Duodenal mucosa (tissue), 2 donors: ENCODE results near the gene EOLA2.
"Not testable (repeated sequence)": the region's sequence is repeated elsewhere in the genome, so short reads cannot be mapped to it uniquely, and the experiment has no call there.

Experiments used
- H3K27ac ChIP-seq: one replicate; pipeline ENCODE4 v1.7.0; 2013; ENCODE audit warnings: low read depth, low read length
- H3K27me3 ChIP-seq, 2 donors: one replicate each; pipeline ENCODE4 v1.7.0; 2013; ENCODE audit warnings: low read length in 2 of 2, control low read depth in 1 of 2; ENCODE audit not compliant: insufficient read depth in 2 of 2, control insufficient read depth in 1 of 2
- H3K36me3 ChIP-seq, 2 donors: one replicate each; pipeline ENCODE4 v1.7.0; 2013; ENCODE audit warnings: low read length in 2 of 2, control low read depth in 1 of 2; ENCODE audit not compliant: insufficient read depth in 2 of 2, control insufficient read depth in 1 of 2
- H3K4me1 ChIP-seq, 2 donors: one replicate each; pipeline ENCODE4 v1.7.0; 2013; ENCODE audit warnings: low read length in 2 of 2, control low read depth in 1 of 2; ENCODE audit not compliant: insufficient read depth in 2 of 2, control insufficient read depth in 1 of 2
- H3K4me3 ChIP-seq, 2 donors: one replicate each; pipeline ENCODE4 v1.7.0; 2013; ENCODE audit warnings: low read length in 2 of 2, low read depth in 1 of 2
- H3K9ac ChIP-seq, 2 donors: one replicate each; pipeline ENCODE4 v1.7.0; 2013; ENCODE audit warnings: low read length in 2 of 2, low read depth in 1 of 2
- H3K9me3 ChIP-seq, 2 donors: one replicate each; pipeline ENCODE4 v1.7.0; 2013; ENCODE audit warnings: low read length in 2 of 2, control low read depth in 1 of 2; ENCODE audit not compliant: control insufficient read depth in 1 of 2

The EOLA2 gene

DNA sequence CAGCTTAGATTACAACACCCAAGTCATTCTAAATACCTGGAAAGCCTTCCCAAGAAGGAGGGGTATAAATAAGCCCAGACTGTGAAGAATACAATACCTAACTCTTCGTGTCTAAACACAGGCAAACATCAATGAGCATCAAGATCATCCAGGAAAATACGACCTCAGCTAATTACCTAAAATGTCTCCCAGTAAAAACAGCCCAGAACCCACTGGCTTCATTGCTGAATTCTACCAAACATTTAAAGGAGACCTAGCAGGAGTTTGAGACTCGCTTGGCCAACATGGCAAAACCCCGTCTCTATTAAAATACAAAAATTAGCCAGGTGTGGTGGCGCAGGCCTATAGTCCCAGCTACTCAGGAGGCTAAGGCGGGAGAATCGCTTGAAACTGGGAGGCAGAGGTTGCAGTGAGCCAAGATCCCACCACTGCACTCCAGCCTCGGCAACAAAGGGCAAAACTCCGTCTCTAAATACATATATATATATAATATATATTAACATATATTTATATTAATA lies 28.1 kb downstream of the EOLA2 start:
- H3K27me3 ChIP-seq = no peaks in the 10 kb centered on the region
- no peak overlapping the region for H3K9ac ChIP-seq
- no peaks in the 10 kb centered on the region for H3K9me3 ChIP-seq
- H3K4me1 ChIP-seq = no peaks in the 10 kb centered on the region
- H3K4me3 ChIP-seq = no peak overlapping the region
- H3K27ac ChIP-seq = no peak overlapping the region
- H3K36me3 ChIP-seq = no peaks in the 10 kb centered on the region

DNA sequence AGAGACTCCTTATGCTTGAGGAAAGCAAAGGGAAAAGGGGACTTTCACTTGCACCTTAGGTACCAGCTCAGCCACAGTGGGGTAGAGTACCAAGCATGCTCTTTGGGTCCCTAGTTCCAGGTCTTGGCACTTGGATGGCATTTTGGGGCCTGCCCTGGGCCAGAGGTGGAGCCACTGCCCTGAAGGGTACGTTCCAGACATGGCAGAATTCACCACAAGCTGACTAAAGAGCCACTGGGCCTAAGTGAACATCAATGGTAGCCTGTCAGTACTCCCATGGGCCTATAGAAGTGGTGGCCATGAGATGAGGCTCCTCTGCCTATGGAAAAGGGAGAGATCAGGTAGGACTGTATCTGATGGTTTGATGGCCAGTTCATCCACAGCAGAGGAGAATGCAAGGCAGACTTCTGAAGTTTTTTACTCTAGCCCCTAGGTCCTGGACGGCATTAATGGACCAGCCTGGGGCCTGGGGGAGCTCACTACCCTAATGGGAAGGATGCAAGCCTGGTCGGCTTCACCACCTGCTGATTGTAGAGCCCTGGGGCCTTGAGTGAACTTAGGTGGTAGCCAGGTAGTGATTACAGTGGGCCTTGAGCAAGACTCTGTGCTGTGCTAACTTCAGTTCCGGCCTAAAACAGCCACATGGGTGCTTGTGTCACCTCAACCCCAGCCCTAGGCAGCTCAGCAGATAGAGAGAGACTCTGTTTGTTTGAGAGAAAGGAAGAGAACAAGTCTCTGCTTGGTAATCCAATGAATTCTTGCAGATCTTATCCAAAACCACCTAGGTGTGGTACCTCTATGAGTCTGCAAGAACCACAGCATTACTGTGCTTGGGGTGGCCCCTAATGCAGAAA lies 28.7 kb downstream of the EOLA2 start:
- H3K27ac ChIP-seq = no peak overlapping the region
- no peak overlapping the region for H3K9ac ChIP-seq

DNA sequence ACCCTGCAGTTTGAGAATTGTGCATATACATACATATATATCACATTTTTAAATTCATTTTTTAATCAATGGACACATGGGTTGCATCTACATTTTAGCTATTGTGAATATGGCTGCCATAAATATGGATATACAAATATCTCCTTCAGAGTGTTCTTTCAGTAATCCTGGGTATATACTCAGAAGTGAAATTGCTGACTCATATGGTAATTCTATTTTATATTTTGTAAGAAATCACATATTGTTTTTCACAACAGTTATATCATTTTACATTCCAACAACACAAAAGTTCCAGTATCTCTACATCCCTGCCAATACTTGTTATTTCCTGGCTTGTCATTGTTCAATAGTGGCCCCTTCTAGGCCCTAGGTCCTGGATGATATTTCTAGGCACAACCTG lies 29.6 kb downstream of the EOLA2 start:
- no peak overlapping the region for H3K4me3 ChIP-seq
- H3K27ac ChIP-seq = no peak overlapping the region
- H3K9ac ChIP-seq = no peak overlapping the region
- no peaks in the 10 kb centered on the region for H3K27me3 ChIP-seq
- no peaks in the 10 kb centered on the region for H3K9me3 ChIP-seq
- H3K36me3 ChIP-seq = no peaks in the 10 kb centered on the region
- no peaks in the 10 kb centered on the region for H3K4me1 ChIP-seq

More for the DNA sequence above, 28.7 kb downstream of the EOLA2 start:
- Histone ChIP-seq H3K4me1 (no peaks in the 10 kb centered on the region), H3K36me3 (no peaks in the 10 kb centered on the region), H3K27me3 (no peaks in the 10 kb centered on the region), H3K9me3 (no peaks in the 10 kb centered on the region), H3K4me3 (no peak overlapping the region)

DNA sequence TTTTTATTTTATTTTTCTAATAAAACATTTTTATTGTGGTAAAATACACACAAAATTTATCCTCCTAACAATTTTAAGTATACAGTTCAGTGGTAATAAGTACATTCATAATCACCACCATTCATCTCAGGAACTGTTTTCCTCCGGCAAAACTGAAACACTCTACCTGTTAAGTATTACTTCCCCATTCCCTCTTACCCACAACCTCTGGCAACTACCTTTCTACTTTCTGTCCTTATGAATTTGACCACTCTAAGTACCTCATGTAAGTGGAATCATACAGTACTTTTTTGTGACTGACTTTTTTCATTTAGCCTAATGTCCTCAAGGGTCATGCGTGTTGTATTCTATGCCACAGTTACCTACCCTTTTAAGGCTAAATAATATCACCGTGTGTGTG lies 30.0 kb downstream of the EOLA2 start:
- no peak overlapping the region for H3K27ac ChIP-seq
- no peaks in the 10 kb centered on the region for H3K36me3 ChIP-seq
- no peak overlapping the region for H3K9ac ChIP-seq
- H3K27me3 ChIP-seq = no peaks in the 10 kb centered on the region
- no peak overlapping the region for H3K4me3 ChIP-seq
- no peaks in the 10 kb centered on the region for H3K9me3 ChIP-seq
- no peaks in the 10 kb centered on the region for H3K4me1 ChIP-seq

DNA sequence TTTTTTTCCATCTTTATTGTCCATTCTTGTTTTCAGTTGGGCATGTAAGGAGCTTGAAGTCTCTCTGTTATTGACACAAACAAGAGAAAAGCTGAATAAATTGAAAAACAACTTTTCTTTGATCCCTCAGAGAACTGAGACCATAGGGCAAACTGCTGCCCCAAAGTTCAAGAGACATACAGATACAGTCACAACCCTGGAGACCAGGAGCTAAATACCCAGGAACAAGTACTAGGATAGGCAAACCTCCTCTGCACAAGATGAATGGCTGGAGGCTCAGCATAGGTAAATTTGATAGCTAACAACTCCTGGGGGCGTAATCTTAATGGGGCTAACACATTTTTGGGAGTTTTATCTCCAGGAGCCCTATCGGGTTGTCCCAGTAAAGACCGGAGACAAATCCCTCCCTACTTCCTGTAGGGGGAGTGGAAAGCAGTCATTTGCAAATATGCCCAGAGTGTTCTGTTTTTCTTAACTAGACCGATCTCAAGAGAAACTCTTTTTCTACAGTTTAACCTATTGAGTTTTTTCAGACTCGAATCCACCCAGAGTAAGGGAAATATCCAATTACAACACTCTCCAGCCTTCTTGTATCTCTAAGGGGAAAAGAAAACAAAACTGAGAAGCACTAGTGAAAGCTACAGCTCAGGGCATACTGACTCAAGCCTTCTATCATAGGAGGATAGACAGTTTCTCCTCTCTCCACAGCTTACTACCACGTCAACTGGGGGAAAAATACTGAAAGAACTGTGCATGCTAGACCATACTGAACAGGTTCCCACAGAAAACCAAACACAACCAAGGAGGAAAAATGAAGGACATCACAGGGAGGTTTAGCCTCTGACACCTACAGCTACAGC lies 34.2 kb downstream of the EOLA2 start:
- Histone ChIP-seq H3K4me3 (no peak overlapping the region), H3K9ac (peak overlapping the region in 1 of 2 donors; percentile 18), H3K9me3 (no peaks in the 10 kb centered on the region), H3K27ac (no peak overlapping the region), H3K4me1 (no peaks in the 10 kb centered on the region), H3K36me3 (no peaks in the 10 kb centered on the region), H3K27me3 (no peaks in the 10 kb centered on the region)

DNA sequence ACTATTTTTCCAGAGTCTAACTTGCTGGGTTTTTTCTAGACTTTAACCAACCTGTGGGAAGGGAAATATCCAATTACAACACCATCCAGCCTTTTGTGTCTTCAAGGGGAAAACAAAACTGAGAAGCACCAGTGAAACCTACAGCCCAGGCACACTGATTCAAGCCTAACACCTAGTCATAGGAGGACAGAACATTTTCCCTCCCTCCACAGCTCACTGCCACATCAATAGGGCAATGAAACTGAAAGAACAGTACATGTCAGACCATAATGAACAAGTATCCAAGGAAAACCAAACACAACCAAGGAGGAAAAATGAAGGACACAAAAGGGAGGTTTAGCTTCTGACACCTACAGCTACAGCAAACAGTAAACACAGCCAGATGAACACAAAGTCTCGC lies 39.7 kb downstream of the EOLA2 start:
- no peaks in the 10 kb centered on the region for H3K9me3 ChIP-seq

DNA sequence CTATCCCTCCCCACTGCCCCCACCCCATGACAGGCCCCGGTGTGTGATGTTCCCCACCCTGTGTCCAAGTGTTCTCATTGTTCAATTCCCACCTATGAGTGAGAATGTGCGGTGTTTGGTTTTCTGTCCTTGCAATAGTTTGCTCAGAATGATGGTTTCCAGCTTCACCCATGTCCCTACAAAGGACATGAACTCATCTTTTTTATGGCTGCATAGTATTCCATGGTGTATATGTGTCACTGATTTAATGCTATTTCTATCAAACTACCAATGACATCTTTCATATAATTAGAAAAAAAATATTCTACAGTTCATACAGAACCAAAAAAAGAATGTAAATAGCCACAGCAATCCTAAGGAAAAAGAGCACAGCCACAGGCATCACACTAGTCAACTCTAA lies 47.5 kb downstream of the EOLA2 start:
- H3K36me3 ChIP-seq, H3K27ac ChIP-seq: not testable (repeated sequence)

More for the DNA sequence above, 39.7 kb downstream of the EOLA2 start:
- H3K4me1 ChIP-seq = no peaks in the 10 kb centered on the region
- H3K27ac ChIP-seq = no peak overlapping the region
- no peaks in the 10 kb centered on the region for H3K36me3 ChIP-seq
- no peak overlapping the region for H3K9ac ChIP-seq
- H3K4me3 ChIP-seq = no peak overlapping the region
- no peaks in the 10 kb centered on the region for H3K27me3 ChIP-seq

More for the DNA sequence above, 47.5 kb downstream of the EOLA2 start:
- H3K9me3 ChIP-seq, H3K4me1 ChIP-seq, H3K27me3 ChIP-seq, H3K4me3 ChIP-seq, H3K9ac ChIP-seq: not testable (repeated sequence)
